GM18505 (cell line): Measurements from ENCODE around the gene BACH1.
"Not testable (repeated sequence)": the region's sequence is repeated elsewhere in the genome, so short reads cannot be mapped to it uniquely, and the experiment has no call there.

ENCODE experiments used
- ATAC-seq: cut with Tn5 transposase; IDR thresholded peaks from one replicate; pipeline ENCODE4 v1.9.1; 2021; ENCODE audit not compliant: unreplicated experiment
- POLR2A ChIP-seq: IDR thresholded peaks from 4 replicates; pipeline ENCODE4 v1.6.1; 2011; ENCODE audit warnings: borderline replicate concordance; ENCODE audit not compliant: insufficient read depth, insufficient read length; ENCODE audit errors: extremely low read depth

The BACH1 gene

DNA sequence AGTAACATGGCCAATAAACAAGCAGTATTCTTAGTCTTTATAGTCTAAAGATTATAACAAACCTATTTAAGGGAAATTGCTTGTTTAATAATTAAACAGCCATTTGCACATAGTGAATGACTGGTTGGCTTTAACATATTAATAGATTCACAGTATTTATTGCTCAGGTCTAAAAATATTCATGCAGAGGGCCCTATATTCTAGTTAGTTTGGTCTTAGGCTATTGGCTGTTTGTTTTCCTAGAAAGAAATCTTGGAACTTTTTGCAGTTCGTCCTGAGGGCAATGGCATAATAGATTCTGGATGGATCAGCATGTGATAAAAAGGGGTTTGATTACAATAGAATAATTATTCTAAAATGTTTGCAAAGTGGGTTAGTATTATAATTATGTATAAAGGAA lies 34.7 kb downstream of the BACH1 start:
- TF ChIP-seq POLR2A = no peak
- ATAC-seq = no peak

GRCh38 chr21:29334717-29335428 lies 36.2 kb downstream of the BACH1 start:
- ATAC-seq = no peak

DNA sequence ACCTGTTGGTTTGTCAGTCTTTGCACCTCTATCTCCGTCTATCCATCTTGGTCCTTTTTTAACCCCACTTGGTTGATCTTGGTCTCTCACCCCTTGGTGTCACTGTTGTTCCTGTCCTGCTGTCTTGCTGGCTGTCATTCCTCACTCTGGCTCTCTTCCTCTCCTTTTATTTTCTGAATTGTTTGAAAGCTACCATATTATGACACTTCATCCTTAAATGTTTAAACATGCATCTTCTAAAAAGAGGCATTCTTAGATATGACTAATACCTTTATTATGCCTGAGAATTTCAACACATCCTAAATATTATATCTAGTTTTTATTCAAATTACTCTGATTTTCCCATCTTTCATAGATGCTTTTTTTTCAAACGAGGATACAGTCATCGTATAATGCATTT lies 37.0 kb downstream of the BACH1 start:
- TF ChIP-seq POLR2A = no peak
- no peak for ATAC-seq

More at GRCh38 chr21:29334717-29335428, 36.2 kb downstream of the BACH1 start:
- TF ChIP-seq POLR2A = no peak

GRCh38 chr21:29338256-29338655 lies 39.5 kb downstream of the BACH1 start:
- ATAC-seq = no peak
- no peak for TF ChIP-seq POLR2A

DNA sequence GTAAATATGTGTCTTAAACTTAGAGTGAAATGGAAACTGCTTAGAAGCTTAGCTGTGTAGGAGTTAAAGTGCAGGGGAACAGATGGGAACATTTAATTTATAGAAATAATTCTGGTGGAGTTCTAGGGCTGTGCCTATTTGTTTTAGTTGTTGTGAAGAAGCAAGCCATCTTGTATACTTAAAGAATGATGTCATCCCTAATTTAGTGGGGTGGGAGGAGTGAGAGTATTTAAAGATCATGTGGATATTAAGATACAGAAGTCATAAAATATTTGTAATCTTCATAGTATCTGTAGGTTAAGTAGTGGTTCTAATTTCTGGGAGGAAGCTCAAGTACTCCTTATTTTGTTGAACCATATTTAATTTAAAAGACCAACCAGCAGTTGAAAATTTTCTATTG lies 41.5 kb downstream of the BACH1 start:
- ATAC-seq = no peak
- TF ChIP-seq POLR2A = no peak

GRCh38 chr21:29342363-29342957 lies 43.7 kb downstream of the BACH1 start:
- TF ChIP-seq POLR2A = no peak
- ATAC-seq = no peak

- no peak for ATAC-seq
- TF ChIP-seq POLR2A = no peak
Observed at GRCh38 chr21:29343519-29343918, 44.8 kb downstream of the BACH1 start.

DNA sequence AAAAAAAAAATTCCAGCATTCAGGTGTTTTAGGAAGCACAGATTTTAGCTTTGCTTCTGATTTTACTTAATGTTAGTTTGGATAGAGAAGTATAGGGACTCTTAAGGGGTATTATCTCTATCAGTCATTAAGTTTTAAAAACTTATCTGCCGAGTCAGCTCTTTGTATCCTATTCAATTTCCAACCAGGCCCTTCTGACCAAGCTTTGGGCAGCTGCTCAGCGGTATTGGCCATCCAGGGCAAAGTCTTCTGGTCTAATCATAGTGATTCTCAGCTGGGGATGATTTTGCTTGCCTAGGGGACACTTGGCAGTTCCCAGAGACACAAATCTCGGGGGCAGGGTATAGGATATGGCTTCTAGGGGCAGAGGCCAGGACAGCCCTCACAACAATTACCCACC lies 47.6 kb downstream of the BACH1 start:
- ATAC-seq = no peak

GRCh38 chr21:29346771-29347170 lies 48.0 kb downstream of the BACH1 start:
- no peak for ATAC-seq
- TF ChIP-seq POLR2A = no peak

More for the DNA sequence above, 47.6 kb downstream of the BACH1 start:
- no peak for TF ChIP-seq POLR2A

GRCh38 chr21:29347274-29347681 lies 48.6 kb downstream of the BACH1 start:
- ATAC-seq = no peak

GRCh38 chr21:29349702-29350101 lies 51.0 kb downstream of the BACH1 start:
- no peak for ATAC-seq
- no peak for TF ChIP-seq POLR2A

More at GRCh38 chr21:29347274-29347681, 48.6 kb downstream of the BACH1 start:
- TF ChIP-seq POLR2A = no peak

- no peak for ATAC-seq
- no peak for TF ChIP-seq POLR2A
Observed at GRCh38 chr21:29350246-29350779, 51.6 kb downstream of the BACH1 start.

GRCh38 chr21:29351691-29352090 lies 53.0 kb downstream of the BACH1 start:
- TF ChIP-seq POLR2A = no peak
- no peak for ATAC-seq

GRCh38 chr21:29355043-29355710 lies 56.5 kb downstream of the BACH1 start:
- ATAC-seq = not testable (repeated sequence)

GRCh38 chr21:29356291-29356690 lies 57.6 kb downstream of the BACH1 start:
- not testable (repeated sequence) for ATAC-seq

DNA sequence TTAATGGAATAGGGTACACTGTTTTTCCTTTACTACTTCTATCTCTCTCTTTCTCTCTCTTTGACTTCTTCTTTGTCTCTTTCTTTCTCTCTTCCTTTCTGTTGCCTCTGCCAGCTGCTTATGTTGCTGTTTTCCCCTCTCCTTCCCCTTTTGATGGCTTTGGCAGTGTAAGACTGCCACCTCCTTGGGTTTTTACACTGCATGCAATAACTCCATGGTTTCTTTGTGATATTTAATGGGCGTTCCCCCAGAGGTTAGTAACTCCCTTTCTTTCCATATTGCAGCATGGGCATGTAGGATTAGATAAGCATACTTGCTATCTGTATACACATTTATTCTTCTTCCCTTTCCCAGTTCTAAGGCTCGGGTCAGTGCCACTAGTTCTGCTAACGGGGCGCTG lies 58.1 kb downstream of the BACH1 start:
- ATAC-seq = not testable (repeated sequence)
